Heart left ventricle (tissue), 16 donors: ENCODE measurements around the gene GMPPA. TPM values are rescaled to one million over a fixed set of nuclear protein-coding genes. Genes with fewer than 3 reads are reported as not detected.
A peak's percentile ranks its signal among the peaks of the same experiment; 100 is the strongest.

Experiments
- ATAC-seq, 4 donors: fragments of 200-7000 bp; cut with Tn5 transposase; one replicate each; pipeline ENCODE4 v1.9.1; 2020 to 2022; ENCODE audit warnings: moderate library complexity in 4 of 4, mild to moderate bottlenecking in 3 of 4, moderate number of reproducible peaks in 1 of 4
- DNase-seq, 5 donors: peaks; one replicate each; pipeline ENCODE4 v3.0.0-alpha.2; 2020
- H3K27ac ChIP-seq, 12 donors: fragments of 200-600 bp; sonication (generic) in 4 of 12; one replicate each; pipeline versions ENCODE4 v1.5.0 to v1.8.0; 2016 to 2022; ENCODE audit warnings: mild to moderate bottlenecking in 2 of 12
- H3K27me3 ChIP-seq, 9 donors: fragments of 200-600 bp; sonication (generic) in 2 of 9; one replicate each; pipeline versions ENCODE4 v1.5.1 to v1.8.0; 2016 to 2022; ENCODE audit warnings: mild to moderate bottlenecking in 3 of 9
- H3K36me3 ChIP-seq, 9 donors: fragments of 200-600 bp; sonication (generic) in 2 of 9; one replicate each; pipeline versions ENCODE4 v1.5.0 to v1.8.0; 2018 to 2022; ENCODE audit warnings: mild to moderate bottlenecking in 2 of 9
- H3K4me1 ChIP-seq, 12 donors: fragments of 200-600 bp; sonication (generic) in 4 of 12; one replicate each; pipeline versions ENCODE4 v1.5.0 to v1.8.0; 2016 to 2022; ENCODE audit warnings: mild to moderate bottlenecking in 3 of 12
- H3K4me3 ChIP-seq, 12 donors: fragments of 200-600 bp; sonication (generic) in 4 of 12; one replicate each; pipeline versions ENCODE4 v1.5.0 to v1.8.0; 2017 to 2022; ENCODE audit warnings: mild to moderate bottlenecking in 9 of 12, moderate library complexity in 4 of 12
- H3K9me3 ChIP-seq, 12 donors: fragments of 200-600 bp; sonication (generic) in 4 of 12; one replicate each; pipeline versions ENCODE4 v1.5.0 to v1.8.0; 2016 to 2022; ENCODE audit warnings: mild to moderate bottlenecking in 1 of 12
- CTCF ChIP-seq, 12 donors: fragments of 200-600 bp; sonication (generic) in 4 of 12; IDR thresholded peaks; one replicate each; pipeline versions ENCODE4 v1.5.0 to v1.8.0; 2018 to 2022; ENCODE audit warnings: antibody characterized with exemption in 12 of 12, mild to moderate bottlenecking in 5 of 12
- POLR2A ChIP-seq, 2 donors: fragments of 450-650 bp; IDR thresholded peaks; one replicate each; pipeline ENCODE4 v1.6.1; 2017; ENCODE audit warnings: antibody characterized with exemption in 2 of 2, mild to moderate bottlenecking in 2 of 2, moderate library complexity in 2 of 2
- WGBS, 4 donors: extraction: QIAGEN DNeasy Blood & Tissue Kit in 2 of 4; methylation state at CpG; one replicate each; pipeline versions ENCODE4 v1.1.5 to v1.1.7; 2013 to 2018; 5-methylcytosine and 5-hydroxymethylcytosine counted together
- intact Hi-C, 10 donors: fragments of 100-400 bp; cut with DNase I; formaldehyde crosslinking; loops; one replicate each; pipeline versions ENCODE4 v1.11.1 to v1.14.2; 2022
- polyA plus RNA-seq, 2 donors: library from polyadenylated mRNA; stranded (reverse); fragments of 200-250 nt; gene quantifications; one replicate each; pipeline ENCODE4 v1.2.3, GENCODE V29; 2013
- total RNA-seq, 9 donors: library from RNA; depleted of rRNA in 2 of 9; stranded (reverse); fragments of >200 nt in 2 of 9; fragmentation: NEBNext Ultra II Directional in 3 of 9; extraction: Animal tissue kit (Norgen Biotek cat#: 25700) in 3 of 9; gene quantifications; one replicate each; pipeline versions ENCODE4 v1.1.0 to v1.2.4, GENCODE V29; 2016 to 2023
- donor health status: ischemic (EF 13 %, LVEDD 7.1; RV severe dilation, severe dysfunction).
- donor health status: healthy with polysubstance abuse.
- donor health status: DM: no; HTN: yes; CAD: no.
- donor health status: DM: no; HTN: no; CAD: no.
- donor health status: ischemic (EF 25% LVEDD 6.9; RV normal size, moderate dysfunction).
- donor health status: ischemic (EF 25% LVEDD 5.7; RV mildly dilated, moderate dysfunction).
- donor health status: healthy.
- donor health status: DM: yes; HTN: yes; CAD: no.
- donor health status: ischemic (EF 35%, LVEDD 5.7; RV mildly dilated, moderate dysfunction).
- donor health status: nonischemic (EF 11% LVEDD 7.7; RV severe dilation, severe dysfunction).
- donor health status: DM: yes; HTN: yes; CAD: no.
- donor health status: PGD.
- donor health status: ischemic (EF 29% LVEDD 5.4; RV normal size, mild dysfunction).
- donor health status: nonischemic (EF 23%, LVEDD 6.1; RV moderate dilation, normal function).

Gene GMPPA
- total and polyA plus RNA-seq, 11 donors, result 15.8 to 35.5 (median 20.1) TPM

GRCh38 chr2:219488149-219488843, 10.4 kb upstream of the GMPPA start:
- no peaks in the 10 kb centered on the region for H3K9me3 ChIP-seq
- ATAC-seq (no peak), DNase-seq (no peak)
- intact Hi-C loops, result no loop called here
- H3K4me3 ChIP-seq, result no peak overlapping the region
- peaks cover 0 to 56% (median 6%) of the 10 kb centered on the region in 12 donors for H3K4me1 ChIP-seq
- peaks cover 0 to 28% (median 3%) of the 10 kb centered on the region in 9 donors for H3K36me3 ChIP-seq
- peak overlapping the region in 4 of 12 donors; percentile 22 to 60 (median 54) for H3K27ac ChIP-seq
- no peak for TF ChIP-seq CTCF (IDR thresholded peaks at IDR 0.05)
- TF ChIP-seq POLR2A (IDR thresholded peaks at IDR 0.05), result no peak
- H3K27me3 ChIP-seq, result peaks cover 3 to 36% (median 15%) of the 10 kb centered on the region in 9 donors
- 84 to 88% (median 85%) methylated on average over 10 to 17 of the region's 17 CpGs for WGBS, 4 donors

GRCh38 chr2:219488844-219489194, 9.9 kb upstream of the GMPPA start:
- Histone ChIP-seq H3K4me1 (peaks cover 0 to 53% (median 6%) of the 10 kb centered on the region in 12 donors), H3K36me3 (peaks cover 0 to 26% (median 3%) of the 10 kb centered on the region in 9 donors), H3K9me3 (no peaks in the 10 kb centered on the region), H3K4me3 (no peak overlapping the region), H3K27me3 (peaks cover 0 to 32% (median 15%) of the 10 kb centered on the region in 9 donors), H3K27ac (peak overlapping the region in 5 of 12 donors; percentile 6 to 60 (median 54))
- ATAC-seq (no peak), DNase-seq (no peak)
- WGBS, 4 donors, result 58 to 80% (median 73%) methylated on average over 8 to 14 of the region's 14 CpGs
- intact Hi-C loops, result no loop called here
- TF ChIP-seq CTCF (IDR thresholded peaks at IDR 0.05), result no peak
- no peak for TF ChIP-seq POLR2A (IDR thresholded peaks at IDR 0.05)

GRCh38 chr2:219489315-219489714, 9.4 kb upstream of the GMPPA start:
- Histone ChIP-seq H3K9me3 (no peaks in the 10 kb centered on the region), H3K27me3 (peaks cover 0 to 31% (median 11%) of the 10 kb centered on the region in 9 donors), H3K27ac (peak overlapping the region in 5 of 12 donors; percentile 6 to 60 (median 54)), H3K36me3 (peaks cover 0 to 26% (median 3%) of the 10 kb centered on the region in 9 donors), H3K4me3 (no peak overlapping the region), H3K4me1 (peaks cover 0 to 48% (median 3%) of the 10 kb centered on the region in 12 donors)
- intact Hi-C loops, result no loop called here
- WGBS, 4 donors, result 79 to 89% (median 84%) methylated on average over 7 to 9 of the region's 9 CpGs
- TF ChIP-seq POLR2A (IDR thresholded peaks at IDR 0.05) (no peak), CTCF (IDR thresholded peaks at IDR 0.05) (no peak)
- DNase-seq, result no peak
- no peak for ATAC-seq

- Histone ChIP-seq H3K9me3 (no peaks in the 10 kb centered on the region), H3K4me3 (no peak overlapping the region), H3K36me3 (peaks cover 0 to 26% (median 3%) of the 10 kb centered on the region in 9 donors), H3K27ac (peak overlapping the region in 3 of 12 donors; percentile 24 to 60 (median 54)), H3K27me3 (peaks cover 0 to 27% (median 3%) of the 10 kb centered on the region in 9 donors), H3K4me1 (peaks cover 0 to 45% (median 2%) of the 10 kb centered on the region in 12 donors)
- ATAC-seq (no peak), DNase-seq (no peak)
- 83 to 86% (median 85%) methylated on average over 23 of the region's 23 CpGs for WGBS, 4 donors
- intact Hi-C loops, result loop anchor here in 2 of 10 donors (5.0 kb wide), 1 partner anchor 37 kb away; no protein-coding TSS in a partner anchor
- TF ChIP-seq CTCF (IDR thresholded peaks at IDR 0.05), result peak in 1 of 12 donors; percentile 15
- TF ChIP-seq POLR2A (IDR thresholded peaks at IDR 0.05), result no peak
Measured at GRCh38 chr2:219490186-219490585, 8.5 kb upstream of the GMPPA start.
